ENCODE measurements around the gene ZRANB2.

Gene ZRANB2

GRCh38 chr1:71071720-71072119, 9.1 kb downstream of the ZRANB2 start:
- no peak for TF ChIP-seq CTCF (IDR thresholded peaks at IDR 0.05)
- Histone ChIP-seq H3K4me3 (no peak overlapping the region), H3K27ac (no peak overlapping the region)
- no peak for DNase-seq (ENCODE audit: low spot score)

GRCh38 chr1:71068325-71069240, 12.3 kb downstream of the ZRANB2 start:
- H3K27ac ChIP-seq = no peak overlapping the region
- no peak for DNase-seq (ENCODE audit: low spot score)
- H3K4me3 ChIP-seq = no peak overlapping the region
- no peak for TF ChIP-seq CTCF (IDR thresholded peaks at IDR 0.05)

GRCh38 chr1:71054791-71055190, 26.0 kb downstream of the ZRANB2 start:
- no peak overlapping the region for H3K27ac ChIP-seq
- H3K4me3 ChIP-seq = no peak overlapping the region
- no peak for DNase-seq (ENCODE audit: low spot score)
- no peak for TF ChIP-seq CTCF (IDR thresholded peaks at IDR 0.05)

GRCh38 chr1:71054281-71054731, 26.5 kb downstream of the ZRANB2 start:
- DNase-seq (ENCODE audit: low spot score) = no peak

GRCh38 chr1:71053758-71054157, 27.1 kb downstream of the ZRANB2 start:
- Histone ChIP-seq H3K4me3 (no peak overlapping the region), H3K27ac (no peak overlapping the region)
- TF ChIP-seq CTCF (IDR thresholded peaks at IDR 0.05) = no peak
- DNase-seq (ENCODE audit: low spot score) = no peak

More at GRCh38 chr1:71054281-71054731, 26.5 kb downstream of the ZRANB2 start:
- H3K4me3 ChIP-seq = no peak overlapping the region
- no peak overlapping the region for H3K27ac ChIP-seq
- no peak for TF ChIP-seq CTCF (IDR thresholded peaks at IDR 0.05)

GRCh38 chr1:71053146-71053545, 27.7 kb downstream of the ZRANB2 start:
- no peak for TF ChIP-seq CTCF (IDR thresholded peaks at IDR 0.05)
- Histone ChIP-seq H3K4me3 (no peak overlapping the region), H3K27ac (no peak overlapping the region)
- DNase-seq (ENCODE audit: low spot score) = no peak

Data from coronary artery (tissue), 2 donors.